Epithelial cell of proximal tubule (primary cell): ENCODE data around the gene RARB. TPM values are rescaled to one million over a fixed set of nuclear protein-coding genes. Genes with fewer than 3 reads are reported as not detected.

Source experiments
- DNase-seq: peaks from one replicate; pipeline ENCODE4 v3.0.0-alpha.2; 2011; ENCODE audit warnings: low read depth
- H3K4me3 ChIP-seq: 2 replicates; pipeline ENCODE4 v1.5.1; 2011; ENCODE audit warnings: low read depth, mild to moderate bottlenecking, low read length
- CTCF ChIP-seq: conservative IDR thresholded peaks from 2 replicates; pipeline ENCODE4 v1.5.1; 2012; ENCODE audit warnings: low read depth, mild to moderate bottlenecking, low read length
- total RNA-seq: library from RNA; depleted of rRNA; stranded (reverse); fragments of >200 nt; gene quantifications from 2 replicates; pipeline ENCODE4 v1.2.3, GENCODE V29; 2015

RARB gene
- total RNA-seq, 1 donor from 2014 or later, result 4.6 TPM

- no peak for DNase-seq
- no peak for TF ChIP-seq CTCF
- no peak overlapping the region for H3K4me3 ChIP-seq
Observed at GRCh38 chr3:25583343-25583742, 155.3 kb downstream of the RARB start.

GRCh38 chr3:25584011-25584789 lies 156.1 kb downstream of the RARB start:
- no peak overlapping the region for H3K4me3 ChIP-seq
- no peak for DNase-seq
- TF ChIP-seq CTCF, result no peak

- no peak overlapping the region for H3K4me3 ChIP-seq
- no peak for DNase-seq
- no peak for TF ChIP-seq CTCF
Observed at GRCh38 chr3:25585361-25586166, 157.5 kb downstream of the RARB start.

GRCh38 chr3:25586167-25586505 lies 158.1 kb downstream of the RARB start:
- no peak for TF ChIP-seq CTCF
- H3K4me3 ChIP-seq, result no peak overlapping the region
- DNase-seq, result no peak

- no peak for DNase-seq
- no peak overlapping the region for H3K4me3 ChIP-seq
- TF ChIP-seq CTCF, result no peak
Observed at GRCh38 chr3:25586553-25586952, 158.5 kb downstream of the RARB start.

GRCh38 chr3:25587094-25587493 lies 159.0 kb downstream of the RARB start:
- H3K4me3 ChIP-seq, result no peak overlapping the region
- DNase-seq, result no peak
- TF ChIP-seq CTCF, result no peak

- DNase-seq, result no peak
- TF ChIP-seq CTCF, result no peak
- no peak overlapping the region for H3K4me3 ChIP-seq
Observed at GRCh38 chr3:25587526-25587925, 159.5 kb downstream of the RARB start.
